Testis (tissue), 3 donors: ENCODE results near the gene SEZ6L. TPM values are rescaled to one million over a fixed set of nuclear protein-coding genes. Genes with fewer than 3 reads are reported as not detected.
A peak's percentile ranks its signal among the peaks of the same experiment; 100 is the strongest.

Experiments used
- DNase-seq: peaks from one replicate; pipeline ENCODE4 v3.0.0-alpha.2; 2019
- H3K27ac ChIP-seq, 2 donors: fragments of 200-600 bp; sonication (generic); one replicate each; pipeline ENCODE4 v1.5.1; 2019
- H3K27me3 ChIP-seq: fragments of 200-600 bp; sonication (generic); one replicate; pipeline ENCODE4 v1.5.1; 2019
- H3K36me3 ChIP-seq: fragments of 200-600 bp; sonication (generic); one replicate; pipeline ENCODE4 v1.5.1; 2017; ENCODE audit warnings: low read depth; ENCODE audit errors: missing control alignments
- H3K4me1 ChIP-seq: fragments of 200-600 bp; sonication (generic); one replicate; pipeline ENCODE4 v1.5.1; 2019
- H3K4me3 ChIP-seq, 2 donors: fragments of 200-600 bp; sonication (generic); one replicate each; pipeline ENCODE4 v1.5.1; 2017 to 2019
- H3K9me3 ChIP-seq: fragments of 200-600 bp; sonication (generic); one replicate; pipeline ENCODE4 v1.5.1; 2017
- CTCF ChIP-seq, 3 experiments: fragments of 450-650 bp in 2 of 3; fragments of 200-600 bp in 1 of 3; sonication (generic) in 1 of 3; IDR thresholded peaks; one replicate each; pipeline ENCODE4 v1.5.1; 2016 to 2019; ENCODE audit warnings: antibody characterized with exemption in 3 of 3, mild to moderate bottlenecking in 2 of 3, moderate library complexity in 1 of 3
- POLR2A ChIP-seq: fragments of 450-650 bp; IDR thresholded peaks from one replicate; pipeline ENCODE4 v1.6.1; 2017; ENCODE audit warnings: antibody characterized with exemption, mild to moderate bottlenecking, moderate library complexity
- WGBS, 2 donors: methylation state at CpG; one replicate each; pipeline ENCODE4 v1.1.5; 2018; 5-methylcytosine and 5-hydroxymethylcytosine counted together
- intact Hi-C: fragments of 100-400 bp; cut with DNase I; formaldehyde crosslinking; loops from one replicate; pipeline ENCODE4 v1.15.1; 2023; ENCODE audit warnings: low total_unique reads
- polyA plus RNA-seq: library from polyadenylated mRNA; stranded (reverse); fragments of 350-450 nt; fragmentation: Illumina TruSeq; extraction: RNeasy Lipid Tissue Mini Kit (QIAGEN cat#74804); gene quantifications from one replicate; pipeline ENCODE4 v1.2.3, GENCODE V29; 2014; ENCODE audit warnings: low read depth, low replicate concordance; ENCODE audit not compliant: insufficient read depth
- total RNA-seq, 2 donors: library from RNA; depleted of rRNA; stranded (reverse); fragments of >200 nt; gene quantifications; one replicate each; pipeline ENCODE4 v1.2.3, GENCODE V29; 2016

The SEZ6L gene
- total and polyA plus RNA-seq, 3 donors from 2014 or later: 0.69 to 1.4 (median 0.71) TPM

GRCh38 chr22:26259510-26259909 lies 90.2 kb downstream of the SEZ6L start:
- WGBS, 2 donors: 7% methylated on average over 6 of the region's 6 CpGs
- no peak for TF ChIP-seq POLR2A
- TF ChIP-seq CTCF (IDR thresholded peaks at IDR 0.05): no peak
- no peaks in the 10 kb centered on the region for H3K27me3 ChIP-seq
- no peaks in the 10 kb centered on the region for H3K9me3 ChIP-seq
- DNase-seq: peak; percentile 32
- H3K27ac ChIP-seq: no peak overlapping the region
- H3K36me3 ChIP-seq: no peaks in the 10 kb centered on the region
- H3K4me1 ChIP-seq: no peaks in the 10 kb centered on the region
- no peak overlapping the region for H3K4me3 ChIP-seq
- intact Hi-C loops: no loop called here

- H3K36me3 ChIP-seq: no peaks in the 10 kb centered on the region
- H3K27me3 ChIP-seq: no peaks in the 10 kb centered on the region
- 49 to 83% methylated on average over 1 of the region's 1 CpG for WGBS, 2 donors
- H3K27ac ChIP-seq: no peak overlapping the region
- no peak overlapping the region for H3K4me3 ChIP-seq
- intact Hi-C loops: no loop called here
- H3K4me1 ChIP-seq: no peaks in the 10 kb centered on the region
- no peaks in the 10 kb centered on the region for H3K9me3 ChIP-seq
- no peak for DNase-seq
- no peak for TF ChIP-seq POLR2A
- no peak for TF ChIP-seq CTCF (IDR thresholded peaks at IDR 0.05)
These were observed 94.9 kb downstream of the SEZ6L start for GRCh38 chr22:26264162-26264561.

- TF ChIP-seq CTCF (IDR thresholded peaks at IDR 0.05) (no peak), POLR2A (no peak)
- H3K36me3 ChIP-seq: no peaks in the 10 kb centered on the region
- no peaks in the 10 kb centered on the region for H3K27me3 ChIP-seq
- H3K4me3 ChIP-seq: no peak overlapping the region
- intact Hi-C loops: no loop called here
- no peaks in the 10 kb centered on the region for H3K9me3 ChIP-seq
- 79 to 84% methylated on average over 7 of the region's 7 CpGs for WGBS, 2 donors
- DNase-seq: no peak
- no peaks in the 10 kb centered on the region for H3K4me1 ChIP-seq
- H3K27ac ChIP-seq: no peak overlapping the region
These were observed 96.0 kb downstream of the SEZ6L start for GRCh38 chr22:26265281-26265680.

- TF ChIP-seq CTCF (IDR thresholded peaks at IDR 0.05): no peak
- TF ChIP-seq POLR2A: no peak
- 83 to 87% methylated on average over 6 of the region's 6 CpGs for WGBS, 2 donors
- Histone ChIP-seq H3K4me3 (no peak overlapping the region), H3K4me1 (no peaks in the 10 kb centered on the region), H3K27me3 (no peaks in the 10 kb centered on the region), H3K9me3 (no peaks in the 10 kb centered on the region), H3K27ac (no peak overlapping the region), H3K36me3 (no peaks in the 10 kb centered on the region)
- intact Hi-C loops: no loop called here
- no peak for DNase-seq
These were observed 96.6 kb downstream of the SEZ6L start for GRCh38 chr22:26265909-26266308.

- H3K9me3 ChIP-seq: no peaks in the 10 kb centered on the region
- H3K4me3 ChIP-seq: no peak overlapping the region
- no peaks in the 10 kb centered on the region for H3K4me1 ChIP-seq
- no peak overlapping the region for H3K27ac ChIP-seq
- H3K27me3 ChIP-seq: no peaks in the 10 kb centered on the region
- intact Hi-C loops: no loop called here
- H3K36me3 ChIP-seq: no peaks in the 10 kb centered on the region
- 29 to 55% methylated on average over 1 of the region's 1 CpG for WGBS, 2 donors
- TF ChIP-seq CTCF (IDR thresholded peaks at IDR 0.05): no peak
- no peak for TF ChIP-seq POLR2A
- DNase-seq: no peak
These were observed 98.6 kb downstream of the SEZ6L start for GRCh38 chr22:26267856-26268255.
